Activated T-cell treated with anti-CD3 and anti-CD28 coated beads for 4 hours (primary cell): ENCODE data around the gene KRT10.

Experiments
- DNase-seq: peaks from one replicate; pipeline ENCODE4 v3.0.0-alpha.2; 2020

Gene KRT10

DNA sequence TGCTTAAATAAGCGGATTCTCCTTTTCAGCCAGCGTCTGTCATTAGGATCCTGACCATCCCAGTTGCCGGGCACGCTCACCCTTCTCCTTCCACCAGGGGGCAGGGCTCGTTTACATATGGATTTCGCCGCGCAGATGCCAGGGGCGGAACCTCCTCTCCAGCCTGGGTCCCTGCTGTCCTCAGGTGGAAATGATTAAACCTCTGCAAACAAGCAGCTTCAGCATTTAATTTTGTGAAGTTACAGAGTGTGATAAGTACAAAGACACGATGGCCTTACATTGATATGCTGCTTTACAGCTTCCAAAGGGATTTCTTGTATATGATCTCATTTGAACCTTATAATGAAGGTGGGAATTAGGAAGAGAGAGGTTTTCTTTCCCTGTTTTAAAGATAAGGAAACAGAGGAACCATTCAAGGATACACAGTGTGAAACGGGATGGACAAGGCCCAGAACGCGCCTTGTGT lies 18.8 kb downstream of the KRT10 start:
- peak; percentile 64 for DNase-seq

DNA sequence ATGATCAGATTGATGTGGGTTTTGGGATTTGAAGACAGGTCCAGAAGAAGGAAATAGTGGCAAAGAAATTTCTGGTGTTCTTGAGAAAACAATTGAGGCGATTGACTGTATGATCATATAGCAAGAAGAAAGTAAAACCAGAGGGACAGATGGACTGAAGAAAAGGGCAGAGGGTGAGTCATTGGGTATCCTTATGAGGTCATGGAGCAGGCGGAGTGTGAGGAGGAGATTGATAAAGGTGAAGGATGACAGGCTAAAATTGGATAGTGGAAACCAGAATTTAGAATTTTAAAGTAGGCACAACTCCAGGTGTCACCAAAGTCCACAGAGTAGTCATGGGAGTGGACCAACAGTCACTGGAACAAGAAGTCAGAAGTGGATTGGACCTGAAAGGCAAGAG lies 21.3 kb downstream of the KRT10 start:
- no peak for DNase-seq

DNA sequence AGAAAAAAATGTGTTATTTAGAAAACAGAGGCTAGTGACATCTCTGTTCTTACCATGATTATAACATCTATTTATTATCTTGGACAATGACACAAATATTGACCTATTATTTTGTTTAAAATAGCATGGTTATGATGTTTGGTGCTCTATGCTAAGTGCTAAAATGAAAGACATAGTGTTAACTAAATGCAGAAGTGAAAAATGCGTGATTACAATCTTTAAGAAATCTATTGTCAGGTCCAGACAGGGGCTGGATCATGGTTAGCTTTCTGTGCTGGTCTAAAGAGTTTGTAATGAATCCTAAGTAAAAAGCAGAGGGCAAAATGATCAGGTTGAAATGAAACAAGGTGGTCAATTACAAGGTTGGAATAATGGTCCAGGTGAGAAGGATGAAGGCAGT lies 22.0 kb downstream of the KRT10 start:
- DNase-seq: no peak

DNA sequence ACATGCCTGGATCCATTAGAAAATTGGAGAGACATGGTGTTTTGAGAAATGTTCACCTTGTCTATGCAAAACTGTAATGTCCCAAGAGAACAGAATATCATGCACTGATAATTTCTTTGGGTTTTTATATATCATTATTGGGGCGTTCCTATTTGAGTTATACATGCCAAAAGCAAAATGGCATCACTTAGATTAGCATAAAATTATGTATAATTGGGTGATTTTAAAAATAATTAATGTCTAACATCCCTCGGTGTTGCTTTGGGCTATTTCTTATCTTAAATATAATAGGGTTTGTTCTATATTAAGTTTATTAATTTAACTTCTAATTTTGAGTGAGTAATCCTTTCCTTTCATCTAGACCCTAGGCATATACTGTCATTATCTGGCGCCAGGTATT lies 22.6 kb downstream of the KRT10 start, which contains the start of gene KRT28:
KRT28 (minus strand) TSS at position 101 of the 400 bp plus-strand sequence; CDS start at position 35, 66 bp downstream.
- no peak for DNase-seq

DNA sequence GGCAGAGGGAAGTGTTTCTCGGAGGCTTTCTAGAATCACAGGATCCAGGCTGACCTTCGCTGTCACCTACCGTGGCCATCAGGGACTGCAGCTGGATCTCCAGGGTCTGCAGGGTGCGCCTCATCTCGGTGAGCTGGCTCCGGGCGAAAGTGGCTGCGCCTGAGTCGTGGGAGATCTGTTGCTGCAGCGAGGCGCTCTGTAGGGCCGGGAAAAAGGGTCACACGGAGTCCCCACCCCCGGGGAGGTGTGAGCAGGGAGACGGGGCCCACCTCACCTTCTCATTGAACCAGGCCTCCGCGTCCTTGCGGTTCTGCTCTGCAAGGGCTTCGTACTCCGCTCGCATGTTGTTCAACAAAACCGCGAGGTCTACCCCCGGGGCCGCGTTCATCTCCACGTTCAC lies 25.6 kb downstream of the KRT10 start:
- DNase-seq: no peak

DNA sequence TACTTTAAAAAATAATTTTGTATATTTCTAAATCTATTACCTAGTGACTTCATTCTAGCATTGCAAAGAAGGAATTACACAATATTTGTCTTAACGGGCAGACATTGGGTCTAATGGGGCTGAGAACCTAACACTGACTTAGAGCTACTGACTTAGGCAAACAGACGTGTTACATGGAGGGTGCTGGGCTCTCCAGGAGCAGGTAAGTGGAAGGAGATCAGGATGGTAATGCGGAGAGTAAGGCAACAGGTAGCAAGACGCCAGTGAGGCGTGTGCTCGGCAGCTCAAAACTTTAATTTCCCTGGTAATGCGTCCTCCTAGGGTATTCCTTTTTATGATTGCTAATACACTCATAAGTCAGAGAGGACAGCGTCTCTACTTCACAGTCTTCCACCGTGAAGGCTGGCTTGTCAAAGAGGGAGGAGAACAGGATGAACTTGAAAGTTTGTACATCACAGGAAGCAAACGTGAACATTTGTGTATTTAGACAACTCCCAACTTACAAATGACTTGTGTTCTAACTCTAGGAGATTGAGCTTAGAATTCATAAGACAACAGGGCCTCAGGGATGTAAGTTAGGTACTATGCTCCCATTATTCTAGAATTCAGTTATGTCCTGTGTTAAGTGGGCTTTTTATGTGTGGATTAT lies 27.3 kb downstream of the KRT10 start:
- no peak for DNase-seq

DNA sequence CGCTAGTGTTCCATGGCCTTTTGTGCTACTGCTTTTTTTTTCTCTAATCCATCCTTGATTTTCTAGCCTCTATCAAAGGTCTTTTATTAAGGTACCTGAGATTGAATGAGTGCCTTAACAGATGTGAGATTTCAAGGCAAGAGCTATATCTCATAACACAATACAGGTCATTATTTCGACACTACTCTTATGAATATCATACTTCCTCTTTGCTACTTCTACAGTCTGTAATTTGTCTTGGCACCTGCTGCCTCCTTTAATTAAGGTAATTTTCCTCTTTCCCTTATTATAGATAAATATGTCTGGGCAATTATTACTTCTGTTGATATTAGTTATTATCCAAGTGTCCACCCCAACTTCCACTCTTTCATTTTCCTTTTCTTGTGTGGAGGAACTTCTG lies 27.9 kb downstream of the KRT10 start:
- DNase-seq: no peak

DNA sequence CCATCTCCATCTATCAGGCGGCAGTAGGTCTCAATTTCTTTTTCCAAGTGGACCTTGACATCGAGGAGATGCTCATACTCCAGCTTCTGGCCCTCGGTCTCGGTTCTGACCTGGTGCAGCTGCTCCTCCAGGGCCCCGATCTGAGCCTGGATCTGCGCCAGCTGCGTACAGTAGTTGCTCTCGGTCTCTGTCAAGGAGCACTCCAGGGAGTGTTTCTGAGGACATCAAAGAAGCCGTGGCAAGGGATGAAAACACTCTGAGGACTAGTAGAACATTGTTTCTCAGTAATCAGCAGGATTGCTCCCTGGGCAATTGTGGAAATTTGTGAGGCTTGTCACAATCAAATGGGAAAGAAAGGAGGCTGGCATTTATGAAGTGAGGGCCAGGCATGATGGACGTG lies 28.6 kb downstream of the KRT10 start:
- DNase-seq: no peak

DNA sequence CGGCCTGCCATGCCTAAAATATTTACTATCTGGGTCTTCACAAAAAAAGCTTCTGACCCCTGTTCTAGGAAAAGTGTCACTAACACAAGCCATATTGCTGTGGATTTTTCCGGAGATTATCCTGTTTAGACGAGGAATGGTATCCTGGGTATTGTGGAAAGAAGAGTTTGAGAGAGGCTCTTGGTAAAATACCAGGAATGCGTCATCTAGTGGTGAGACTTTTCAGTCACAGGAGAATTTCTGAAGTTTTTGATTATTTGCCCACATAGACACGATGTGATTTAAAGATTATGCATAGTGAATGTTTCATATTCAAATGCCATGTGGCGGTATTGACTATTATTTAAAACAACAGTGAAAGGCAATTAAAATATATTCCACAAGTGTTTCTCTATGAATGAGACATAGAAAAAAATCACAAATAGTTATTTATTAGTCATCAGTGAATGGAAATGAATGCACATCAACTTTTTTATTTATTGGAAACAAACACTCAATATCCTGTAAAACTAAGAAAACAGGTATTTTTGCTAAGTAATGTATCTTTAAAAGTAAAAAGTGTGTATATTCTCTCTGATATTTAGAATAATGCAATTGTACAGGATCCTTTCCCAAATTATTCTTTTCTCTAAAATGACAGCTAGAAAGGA lies 30.5 kb downstream of the KRT10 start:
- DNase-seq: no peak

DNA sequence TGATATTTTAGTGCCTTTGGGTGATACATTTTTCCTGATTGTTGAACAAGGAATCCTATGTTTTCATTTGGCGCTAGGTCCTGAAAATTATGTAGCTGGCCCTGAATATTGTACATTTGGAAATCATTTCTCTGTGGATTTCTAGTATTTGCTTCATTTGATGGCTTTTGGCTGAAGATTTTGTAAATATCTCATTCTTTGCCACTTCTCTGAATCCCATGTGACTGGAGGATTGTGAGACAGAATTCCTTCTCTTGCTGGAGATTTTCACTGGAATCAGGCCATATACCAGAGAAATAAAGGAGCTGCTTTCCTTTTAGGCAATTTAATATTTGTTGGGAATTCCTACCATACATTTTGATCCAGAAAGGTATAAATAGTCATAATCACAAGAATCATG lies 31.3 kb downstream of the KRT10 start:
- no peak for DNase-seq

DNA sequence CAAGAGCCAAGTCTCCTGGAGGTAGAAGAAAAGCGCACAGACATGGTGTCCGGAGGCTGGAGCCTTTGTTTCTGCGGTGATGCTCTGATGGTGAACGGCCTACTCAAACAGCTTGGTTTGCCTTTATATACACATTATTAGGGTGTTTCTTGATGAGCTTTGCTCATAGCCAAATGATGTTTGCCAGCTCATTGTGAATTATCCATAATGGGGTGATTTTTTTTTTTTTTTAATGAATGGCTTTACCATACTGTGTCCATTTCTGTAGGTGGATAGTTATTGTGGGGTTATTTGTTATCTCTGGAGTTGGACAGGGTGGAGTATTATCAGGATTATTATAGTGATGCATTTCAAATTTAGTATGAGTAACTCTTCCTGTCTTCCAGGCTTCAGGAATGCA lies 40.0 kb downstream of the KRT10 start, which contains the start of gene KRT27:
KRT27 (minus strand) TSS at position 101 of the 400 bp plus-strand sequence; CDS start at position 44, 57 bp downstream.
- DNase-seq: no peak

DNA sequence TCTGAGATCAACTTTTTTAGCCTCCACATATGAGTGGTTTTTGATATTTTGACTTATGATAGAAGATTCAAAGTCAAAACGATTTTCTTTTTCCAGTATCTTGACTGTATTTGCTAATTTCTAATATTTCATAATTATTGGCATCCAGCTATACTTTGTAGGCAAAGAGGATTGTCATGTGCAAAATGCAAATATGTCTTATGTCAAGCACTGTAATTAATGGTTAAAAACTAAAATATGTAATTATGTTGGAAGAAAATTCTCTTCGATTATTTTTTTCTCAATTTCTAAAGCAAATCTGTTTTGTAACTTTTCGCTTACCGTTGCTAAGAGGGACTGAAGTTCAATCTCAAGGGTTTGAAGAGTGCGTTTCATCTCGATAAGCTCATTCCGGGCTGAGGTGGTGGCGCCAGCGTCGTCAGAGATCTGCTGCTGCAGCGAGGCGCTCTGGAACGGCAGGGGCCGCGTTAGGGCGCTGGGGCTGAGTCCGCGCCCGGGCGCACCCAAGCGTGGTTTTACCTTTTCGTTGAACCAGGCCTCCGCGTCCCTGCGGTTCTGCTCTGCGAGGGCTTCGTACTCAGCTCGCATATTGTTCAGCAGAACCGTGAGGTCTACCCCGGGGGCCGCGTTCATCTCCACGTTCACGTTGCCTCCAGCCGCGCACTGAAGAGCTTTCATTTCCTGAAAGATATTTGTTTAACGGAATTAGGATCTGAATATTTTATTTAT lies 43.1 kb downstream of the KRT10 start:
- no peak for DNase-seq

DNA sequence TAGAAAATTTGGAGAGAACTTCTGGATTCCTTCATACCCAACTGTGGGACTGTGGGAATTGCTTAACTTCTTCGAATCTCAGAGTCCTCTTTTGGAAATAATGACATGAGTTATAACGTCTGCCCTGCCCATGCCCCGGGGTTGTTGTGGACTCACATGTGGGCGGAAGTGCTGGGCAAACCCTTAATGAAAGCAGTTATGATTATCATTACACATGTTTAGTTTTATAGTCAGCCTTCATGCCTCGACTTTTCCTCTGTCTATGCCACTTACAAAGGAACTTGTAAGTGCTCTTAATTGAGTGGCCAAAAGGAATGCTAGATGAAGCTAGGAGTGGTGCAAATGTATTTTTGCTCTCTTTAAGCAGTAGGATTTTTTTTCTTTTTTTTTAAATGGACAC lies 44.0 kb downstream of the KRT10 start:
- no peak for DNase-seq

DNA sequence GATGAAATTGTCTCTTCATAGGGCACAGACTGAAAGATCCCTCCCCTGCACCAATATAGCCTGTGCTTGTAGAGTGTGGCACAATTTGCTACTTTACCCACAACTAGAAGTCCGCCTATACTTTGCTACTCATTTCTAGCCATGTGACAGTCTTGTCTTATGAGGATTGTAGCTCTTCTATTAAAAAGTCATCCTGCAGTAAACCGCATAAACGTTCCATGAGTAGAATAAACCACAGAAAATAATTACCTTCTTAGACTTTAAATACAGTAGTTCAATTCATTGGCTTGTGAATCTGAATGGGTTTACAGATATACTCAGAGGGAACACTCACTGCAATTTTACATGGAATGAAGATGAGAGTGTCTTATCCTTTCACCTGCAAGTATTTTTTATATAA lies 44.4 kb downstream of the KRT10 start:
- no peak for DNase-seq

DNA sequence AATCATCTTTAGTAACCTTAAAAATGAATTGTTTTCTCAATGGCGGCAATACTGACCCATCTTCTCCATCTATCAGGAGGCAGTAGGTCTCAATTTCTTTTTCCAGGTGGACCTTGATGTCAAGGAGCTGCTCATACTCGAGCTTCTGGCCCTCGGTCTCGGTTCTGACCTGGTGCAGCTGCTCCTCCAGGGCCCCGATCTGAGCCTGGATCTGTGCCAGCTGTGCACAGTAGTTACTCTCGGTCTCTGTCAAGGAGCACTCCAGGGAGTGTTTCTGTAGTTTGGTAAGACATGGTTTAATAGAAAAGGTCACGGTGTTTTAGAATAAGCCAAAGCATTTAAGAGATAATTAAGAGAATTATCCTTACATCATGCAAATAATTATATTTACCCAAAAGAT lies 45.0 kb downstream of the KRT10 start:
- DNase-seq: no peak

DNA sequence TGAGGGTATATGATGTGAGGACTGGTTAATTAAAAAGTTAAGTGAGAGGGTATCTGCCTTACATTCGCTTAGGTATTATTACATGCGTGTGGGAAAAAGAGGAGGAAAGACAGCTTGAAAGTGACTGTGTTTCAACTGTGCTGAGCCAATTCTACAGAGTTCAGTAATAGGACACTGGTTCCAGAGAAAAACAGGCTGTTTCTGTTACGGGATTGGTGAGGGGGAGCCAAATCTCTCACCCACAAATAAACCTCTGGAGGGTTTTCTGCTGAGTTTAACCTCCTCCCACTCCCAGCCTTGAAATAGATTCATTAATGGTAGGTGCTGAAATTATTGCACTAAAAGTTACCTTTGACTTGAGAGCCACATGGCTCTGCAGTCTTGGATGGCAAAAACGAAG lies 46.5 kb downstream of the KRT10 start:
- DNase-seq: no peak

DNA sequence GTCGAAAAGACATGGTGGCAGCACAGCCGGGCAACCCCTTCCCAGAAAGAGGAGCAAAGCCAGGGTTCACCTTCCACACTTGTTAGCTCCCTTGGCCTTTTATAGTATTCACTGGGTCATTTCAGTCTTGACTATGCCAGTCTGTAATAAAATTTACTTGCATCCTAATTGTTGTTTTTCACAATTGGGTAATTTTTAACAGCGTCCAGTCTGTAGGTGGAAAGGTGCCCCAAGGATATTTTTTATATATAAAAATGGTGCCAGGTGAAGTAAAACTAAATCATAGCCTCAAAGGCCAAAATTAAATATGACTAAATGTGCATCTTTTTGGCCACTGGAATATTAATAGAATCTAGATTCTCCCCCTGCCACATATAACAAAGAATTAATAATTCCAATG lies 50.3 kb downstream of the KRT10 start, which contains the start of gene KRT26:
KRT26 (minus strand) TSS at position 101 of the 400 bp plus-strand sequence; CDS start at position 13, 88 bp downstream.
- DNase-seq: no peak
